ENCODE results near the gene INO80B. TPM values are rescaled to one million over a fixed set of nuclear protein-coding genes. Genes with fewer than 3 reads are reported as not detected.

The INO80B gene
- polyA plus RNA-seq, 1 of the 3 experiments (the other 2 are of a cell fraction) = 41.7 TPM

GRCh38 chr2:74413001-74413698, 41.7 kb upstream of the INO80B start:
- TF ChIP-seq RXRA (IDR thresholded peaks at IDR 0.05; ENCODE audit: borderline replicate concordance, low read depth) (no peak), YY1 (IDR thresholded peaks at IDR 0.05; ENCODE audit: low read depth) (no peak), MXI1 (IDR thresholded peaks at IDR 0.05; ENCODE audit: low read depth, low read length) (no peak), NRF1 (IDR thresholded peaks at IDR 0.05; ENCODE audit: low read depth, low read length) (no peak), TEAD4 (IDR thresholded peaks at IDR 0.05; ENCODE audit: borderline replicate concordance, insufficient read depth) (no peak), SMC3 (IDR thresholded peaks at IDR 0.05; ENCODE audit: low read depth, low read length) (no peak), CTCF (IDR thresholded peaks at IDR 0.05) (no peak), EP300 (IDR thresholded peaks at IDR 0.05; ENCODE audit: borderline replicate concordance in 1 of 2, low read depth in 1 of 2, low read length in 1 of 2) (no peak), RAD21 (IDR thresholded peaks at IDR 0.05; ENCODE audit: low read length) (no peak), RCOR1 (IDR thresholded peaks at IDR 0.05; ENCODE audit: low read length) (no peak), IRF3 (IDR thresholded peaks at IDR 0.05; ENCODE audit: low read depth, low read length) (no peak), ZBTB33 (IDR thresholded peaks at IDR 0.05; ENCODE audit: borderline replicate concordance, low read depth) (no peak), TCF12 (IDR thresholded peaks at IDR 0.05) (no peak), FOXJ3 (CRISPR knock-in tag; IDR thresholded peaks at IDR 0.05) (no peak), CHD2 (IDR thresholded peaks at IDR 0.05; ENCODE audit: low read length, partially characterized antibody) (no peak), REST (IDR thresholded peaks at IDR 0.05; ENCODE audit: low read depth, low read length) (no peak), USF1 (IDR thresholded peaks at IDR 0.05; ENCODE audit: borderline replicate concordance, low read depth) (no peak), FOSL2 (IDR thresholded peaks at IDR 0.05; ENCODE audit: borderline replicate concordance, low read depth) (no peak)
- Histone ChIP-seq H3K4me3 (ENCODE audit: low read depth in 2 of 2, low read length in 1 of 2) (no peak overlapping the region), H3F3A (replicated peaks; ENCODE audit: insufficient read depth) (no peaks in the 10 kb centered on the region), H3K36me3 (replicated peaks in 1 of 2; ENCODE audit: control insufficient read depth in 1 of 2, insufficient read depth in 2 of 2, low read length in 1 of 2) (no peaks in the 10 kb centered on the region), H3K9me3 (no peaks in the 10 kb centered on the region), H3K9ac (no peak overlapping the region), H3K79me2 (ENCODE audit: insufficient read depth) (no peaks in the 10 kb centered on the region), H3K27me3 (ENCODE audit: insufficient read depth) (no peaks in the 10 kb centered on the region), H3K9me2 (no peaks in the 10 kb centered on the region), H3K4me2 (no peak overlapping the region), H2AFZ (ENCODE audit: low read depth) (no peak overlapping the region), H3K4me1 (ENCODE audit: control insufficient read depth in 1 of 2, insufficient read depth in 2 of 2, low read depth in 1 of 2, low read length in 1 of 2) (peaks cover 0 to 2% of the 10 kb centered on the region in 2 experiments; a peak in 1 of 4 replicates), H4K20me1 (ENCODE audit: insufficient read depth) (no peaks in the 10 kb centered on the region), H3K27ac (ENCODE audit: low read depth in 2 of 2, low read length in 1 of 2) (no peak overlapping the region)
- ChIA-PET POLR2A (interaction anchor here (1.6 kb wide), 1 partner anchor 8 kb away, joined by 4 read pairs; the partner anchor contains the start of genes C2orf81 and WDR54), CTCF (interaction anchor here (0.7 to 3.9 kb wide), 3 partner anchors 8 to 78 kb away, joined by 4 to 18 read pairs (median 5); partner anchors contain the start of genes C2orf81 and WDR54)
- DNase-seq = no peak
- 82% methylated on average over 5 of the region's 8 CpGs for WGBS (ENCODE audit: low lambda C conversion rate)
